Upper lobe of left lung (tissue), 6 donors: Measurements from ENCODE around the gene RASSF1. TPM values are rescaled to one million over a fixed set of nuclear protein-coding genes. Genes with fewer than 3 reads are reported as not detected.
A peak's percentile ranks its signal among the peaks of the same experiment; 100 is the strongest.

Experiments used
- ATAC-seq, 2 donors: fragments of 200-7000 bp; cut with Tn5 transposase; one replicate each; pipeline ENCODE4 v1.9.1; 2022; ENCODE audit warnings: mild to moderate bottlenecking in 2 of 2, moderate library complexity in 2 of 2; ENCODE audit not compliant: low FRiP score in 2 of 2
- DNase-seq, 2 donors: peaks; one replicate each; pipeline ENCODE4 v3.0.0-alpha.2; 2019 to 2020
- H3K27ac ChIP-seq, 4 donors: fragments of 200-600 bp; sonication (generic); one replicate each; pipeline ENCODE4 v1.5.1; 2016 to 2019
- H3K27me3 ChIP-seq, 4 donors: fragments of 200-600 bp; sonication (generic); one replicate each; pipeline ENCODE4 v1.5.1; 2017 to 2019
- H3K36me3 ChIP-seq, 4 donors: fragments of 200-600 bp; sonication (generic); one replicate each; pipeline ENCODE4 v1.5.1; 2016 to 2019
- H3K4me1 ChIP-seq, 4 donors: fragments of 200-600 bp; sonication (generic); one replicate each; pipeline ENCODE4 v1.5.1; 2018 to 2019
- H3K4me3 ChIP-seq, 4 donors: fragments of 200-600 bp; sonication (generic); one replicate each; pipeline ENCODE4 v1.5.1; 2017 to 2019; ENCODE audit warnings: mild to moderate bottlenecking in 2 of 4, moderate library complexity in 1 of 4
- H3K9me3 ChIP-seq, 4 donors: fragments of 200-600 bp; sonication (generic); one replicate each; pipeline ENCODE4 v1.5.1; 2018 to 2019
- EP300 ChIP-seq, 4 donors: sonication (generic); formaldehyde crosslinking; IDR thresholded peaks; one replicate each; pipeline ENCODE4 v1.5.1; 2017; ENCODE audit warnings: antibody characterized with exemption in 4 of 4, control low read depth in 2 of 4
- POLR2A ChIP-seq, 4 donors: fragments of 450-650 bp; IDR thresholded peaks; one replicate each; pipeline ENCODE4 v1.5.1; 2016 to 2017; ENCODE audit warnings: antibody characterized with exemption in 4 of 4, mild to moderate bottlenecking in 2 of 4
- POLR2AphosphoS5 ChIP-seq, 2 donors: sonication (generic); formaldehyde crosslinking; IDR thresholded peaks; one replicate each; pipeline ENCODE4 v1.5.1; 2017; ENCODE audit warnings: antibody characterized with exemption in 2 of 2
- WGBS, 2 donors: methylation state at CpG; one replicate each; pipeline ENCODE4 v1.1.5; 2017 to 2018; 5-methylcytosine and 5-hydroxymethylcytosine counted together
- total RNA-seq, 6 donors: library from RNA; depleted of rRNA in 4 of 6; stranded (reverse); fragments of >200 nt in 4 of 6; gene quantifications; one replicate each; pipeline versions ENCODE4 v1.1.0 to v1.2.1, GENCODE V29; 2016 to 2021
- TF ChIP-seq, protein P1 (sequence below), 6 experiments: fragments of 450-650 bp in 4 of 6; fragments of 200-600 bp in 2 of 6; sonication (generic) in 2 of 6; IDR thresholded peaks; one replicate each; pipeline ENCODE4 v1.5.1; 2016 to 2019; ENCODE audit warnings: antibody characterized with exemption in 6 of 6
- donor health status: DM: no; HTN: no; CAD: no; lungs with moderate emphysema.
- donor health status: DM: no; HTN: yes; CAD: no; lungs with severe emphysema.

Gene RASSF1
- total RNA-seq, 6 donors from 2014 or later, result 42.7 to 78.9 (median 47.7) TPM

DNA sequence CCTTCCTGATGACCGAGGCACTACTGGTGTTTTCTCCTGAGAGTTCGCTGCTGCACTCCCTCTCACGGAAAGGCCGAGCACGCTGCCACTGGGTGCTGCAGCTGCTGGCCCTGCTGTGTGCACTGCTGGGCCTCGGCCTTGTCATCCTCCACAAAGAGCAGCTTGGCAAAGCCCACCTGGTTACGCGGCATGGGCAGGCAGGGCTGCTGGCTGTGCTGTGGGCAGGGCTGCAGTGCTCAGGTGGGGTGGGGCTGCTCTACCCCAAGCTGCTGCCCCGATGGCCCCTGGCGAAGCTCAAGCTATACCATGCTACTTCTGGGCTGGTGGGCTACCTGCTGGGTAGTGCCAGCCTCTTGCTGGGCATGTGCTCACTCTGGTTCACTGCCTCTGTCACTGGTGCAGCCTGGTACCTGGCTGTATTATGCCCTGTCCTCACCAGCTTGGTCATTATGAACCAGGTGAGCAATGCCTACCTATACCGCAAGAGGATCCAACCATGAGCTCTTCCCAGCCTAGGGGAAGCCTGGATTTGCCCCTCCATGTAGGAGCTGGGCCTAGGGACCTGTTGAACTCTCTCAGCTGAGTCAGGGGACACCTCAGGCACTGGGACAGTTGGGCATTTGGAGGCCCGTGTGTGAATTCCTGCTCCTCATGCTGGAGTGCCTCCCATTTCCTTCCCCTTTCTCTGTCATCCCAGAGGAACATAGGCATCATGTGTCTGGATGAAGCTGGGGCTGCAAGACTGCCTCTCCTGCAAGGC lies 12.8 kb upstream of the RASSF1 start:
- ATAC-seq, result no peak
- 83% methylated on average over 7 to 12 of the region's 12 CpGs for WGBS, 2 donors
- DNase-seq, result peak in 1 of 2 donors; percentile 63
- no peak overlapping the region for H3K4me3 ChIP-seq
- no peaks in the 10 kb centered on the region for H3K9me3 ChIP-seq
- TF ChIP-seq, protein P1, sequence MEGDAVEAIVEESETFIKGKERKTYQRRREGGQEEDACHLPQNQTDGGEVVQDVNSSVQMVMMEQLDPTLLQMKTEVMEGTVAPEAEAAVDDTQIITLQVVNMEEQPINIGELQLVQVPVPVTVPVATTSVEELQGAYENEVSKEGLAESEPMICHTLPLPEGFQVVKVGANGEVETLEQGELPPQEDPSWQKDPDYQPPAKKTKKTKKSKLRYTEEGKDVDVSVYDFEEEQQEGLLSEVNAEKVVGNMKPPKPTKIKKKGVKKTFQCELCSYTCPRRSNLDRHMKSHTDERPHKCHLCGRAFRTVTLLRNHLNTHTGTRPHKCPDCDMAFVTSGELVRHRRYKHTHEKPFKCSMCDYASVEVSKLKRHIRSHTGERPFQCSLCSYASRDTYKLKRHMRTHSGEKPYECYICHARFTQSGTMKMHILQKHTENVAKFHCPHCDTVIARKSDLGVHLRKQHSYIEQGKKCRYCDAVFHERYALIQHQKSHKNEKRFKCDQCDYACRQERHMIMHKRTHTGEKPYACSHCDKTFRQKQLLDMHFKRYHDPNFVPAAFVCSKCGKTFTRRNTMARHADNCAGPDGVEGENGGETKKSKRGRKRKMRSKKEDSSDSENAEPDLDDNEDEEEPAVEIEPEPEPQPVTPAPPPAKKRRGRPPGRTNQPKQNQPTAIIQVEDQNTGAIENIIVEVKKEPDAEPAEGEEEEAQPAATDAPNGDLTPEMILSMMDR (IDR thresholded peaks at IDR 0.05), result no peak
- no peak for TF ChIP-seq POLR2AphosphoS5 (IDR thresholded peaks at IDR 0.05)
- TF ChIP-seq EP300 (IDR thresholded peaks at IDR 0.05), result no peak
- TF ChIP-seq POLR2A (IDR thresholded peaks at IDR 0.05), result no peak
- peaks cover 21 to 49% (median 33%) of the 10 kb centered on the region in 4 donors for H3K36me3 ChIP-seq
- H3K27me3 ChIP-seq, result no peaks in the 10 kb centered on the region
- peak overlapping the region in 1 of 4 donors; percentile 11 for H3K27ac ChIP-seq
- H3K4me1 ChIP-seq, result peaks cover 54 to 79% (median 57%) of the 10 kb centered on the region in 4 donors

DNA sequence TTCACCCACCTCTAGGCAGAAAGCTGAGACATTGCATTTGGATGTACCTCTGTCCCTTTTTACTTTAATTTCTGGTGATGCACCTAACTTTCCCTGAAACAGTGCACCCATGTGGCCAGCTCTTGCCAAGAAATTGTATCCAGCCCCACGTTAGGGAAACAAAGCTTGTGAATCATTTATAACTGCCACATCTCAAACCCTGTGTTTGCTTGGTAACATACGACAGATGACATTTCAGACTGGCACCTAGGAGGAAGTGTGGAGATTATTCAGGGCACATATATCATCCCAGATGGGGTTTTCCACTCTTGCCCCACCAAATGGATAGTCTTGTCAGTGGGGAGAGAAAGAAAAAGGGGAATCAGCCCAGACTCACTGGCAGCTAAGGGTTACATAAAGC lies 12.1 kb upstream of the RASSF1 start:
- Histone ChIP-seq H3K4me1 (peaks cover 47 to 75% (median 50%) of the 10 kb centered on the region in 4 donors), H3K4me3 (no peak overlapping the region), H3K9me3 (no peaks in the 10 kb centered on the region), H3K27ac (no peak overlapping the region), H3K36me3 (peaks cover 21 to 52% (median 39%) of the 10 kb centered on the region in 4 donors), H3K27me3 (no peaks in the 10 kb centered on the region)
- DNase-seq (no peak), ATAC-seq (no peak)
- TF ChIP-seq, protein P1 (IDR thresholded peaks at IDR 0.05), result no peak
- TF ChIP-seq EP300 (IDR thresholded peaks at IDR 0.05), result no peak
- no peak for TF ChIP-seq POLR2AphosphoS5 (IDR thresholded peaks at IDR 0.05)
- no peak for TF ChIP-seq POLR2A (IDR thresholded peaks at IDR 0.05)
- 30 to 35% methylated on average over 2 of the region's 2 CpGs for WGBS, 2 donors

DNA sequence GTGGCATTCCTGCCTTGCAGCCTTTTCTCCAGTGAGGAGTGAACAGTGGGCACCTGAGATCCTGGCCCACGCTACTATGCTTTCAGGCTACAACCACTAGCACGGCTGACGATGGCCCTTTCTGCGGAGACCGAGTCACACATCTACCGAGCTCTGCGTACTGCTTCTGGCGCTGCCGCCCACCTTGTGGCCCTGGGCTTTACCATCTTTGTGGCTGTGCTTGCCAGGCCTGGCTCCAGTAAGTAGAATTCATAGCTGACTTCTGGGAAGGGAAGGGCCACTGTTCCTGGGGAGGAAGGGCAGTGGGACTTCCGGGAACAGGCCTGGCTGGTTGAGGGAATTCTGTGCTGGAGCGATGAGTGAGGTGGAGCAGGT lies 10.7 kb upstream of the RASSF1 start:
- peaks cover 21 to 54% (median 43%) of the 10 kb centered on the region in 4 donors for H3K36me3 ChIP-seq
- no peak for ATAC-seq

GRCh38 chr3:50350527-50351322 lies 10.1 kb upstream of the RASSF1 start, which contains the start of the genes CYB561D2 and NPRL2:
TSS of gene CYB561D2 (plus strand) at chr3:50350862. CDS start at chr3:50351434, 572 bp downstream.
TSS of gene NPRL2 (minus strand) at chr3:50350775. CDS start at chr3:50350652, 123 bp downstream.
- peaks cover 21 to 48% (median 40%) of the 10 kb centered on the region in 4 donors for H3K36me3 ChIP-seq
- H3K9me3 ChIP-seq, result no peaks in the 10 kb centered on the region
- peak within 1 kb of the TSS; percentile 89 to 98 (median 92) for H3K27ac ChIP-seq
- peak; percentile 71 to 86 for TF ChIP-seq POLR2AphosphoS5 (IDR thresholded peaks at IDR 0.05)
- TF ChIP-seq, protein P1 (IDR thresholded peaks at IDR 0.05), result peak in 2 of 6 experiments; percentile 5 to 24
- peak in 3 of 4 donors; percentile 67 to 91 (median 91) for TF ChIP-seq POLR2A (IDR thresholded peaks at IDR 0.05)
- no peak for TF ChIP-seq EP300 (IDR thresholded peaks at IDR 0.05)
- H3K4me3 ChIP-seq, result peak within 1 kb of the TSS; percentile 56 to 86 (median 74)
- H3K4me1 ChIP-seq, result peaks cover 31 to 69% (median 37%) of the 10 kb centered on the region in 4 donors
- no peaks in the 10 kb centered on the region for H3K27me3 ChIP-seq
- 3 to 4% methylated on average over 5 to 18 of the region's 64 CpGs for WGBS, 2 donors
- peak; percentile 96 to 97 for ATAC-seq
- DNase-seq, result peak; percentile 98 to 100

More for the DNA sequence above, 10.7 kb upstream of the RASSF1 start:
- H3K27me3 ChIP-seq, result no peaks in the 10 kb centered on the region
- 51 to 59% methylated on average over 5 to 11 of the region's 11 CpGs for WGBS, 2 donors
- H3K4me1 ChIP-seq, result peaks cover 33 to 69% (median 39%) of the 10 kb centered on the region in 4 donors
- peak in 1 of 2 donors; percentile 33 for DNase-seq
- H3K27ac ChIP-seq, result peak overlapping the region; percentile 89 to 98 (median 92)
- peak overlapping the region; percentile 56 to 86 (median 74) for H3K4me3 ChIP-seq
- no peaks in the 10 kb centered on the region for H3K9me3 ChIP-seq
- TF ChIP-seq, protein P1 (IDR thresholded peaks at IDR 0.05), result peak in 1 of 6 experiments; percentile 5
- no peak for TF ChIP-seq EP300 (IDR thresholded peaks at IDR 0.05)
